ENCODE data around the gene CLCN6.

DNA sequence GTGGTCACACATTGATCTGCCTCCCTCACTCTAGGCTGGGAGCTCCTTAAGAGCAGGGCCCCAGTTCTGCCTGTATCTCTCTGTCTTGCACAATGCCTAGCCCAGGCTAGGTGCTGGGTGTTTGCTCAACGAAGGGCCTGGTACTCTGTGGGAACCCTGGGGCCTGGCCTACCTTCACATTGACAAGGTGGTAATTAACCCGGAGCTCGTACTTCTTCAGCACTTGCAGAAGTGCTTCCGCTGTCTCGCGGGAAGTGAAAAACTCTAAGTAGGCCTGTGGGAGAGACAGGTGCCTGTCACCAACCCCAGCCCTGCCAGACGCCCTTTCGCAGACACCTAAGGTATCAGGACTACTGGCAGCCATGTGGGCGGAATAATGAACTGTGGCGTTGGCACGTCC is 13.9 kb upstream of the CLCN6 start:
- TF ChIP-seq, protein P1, sequence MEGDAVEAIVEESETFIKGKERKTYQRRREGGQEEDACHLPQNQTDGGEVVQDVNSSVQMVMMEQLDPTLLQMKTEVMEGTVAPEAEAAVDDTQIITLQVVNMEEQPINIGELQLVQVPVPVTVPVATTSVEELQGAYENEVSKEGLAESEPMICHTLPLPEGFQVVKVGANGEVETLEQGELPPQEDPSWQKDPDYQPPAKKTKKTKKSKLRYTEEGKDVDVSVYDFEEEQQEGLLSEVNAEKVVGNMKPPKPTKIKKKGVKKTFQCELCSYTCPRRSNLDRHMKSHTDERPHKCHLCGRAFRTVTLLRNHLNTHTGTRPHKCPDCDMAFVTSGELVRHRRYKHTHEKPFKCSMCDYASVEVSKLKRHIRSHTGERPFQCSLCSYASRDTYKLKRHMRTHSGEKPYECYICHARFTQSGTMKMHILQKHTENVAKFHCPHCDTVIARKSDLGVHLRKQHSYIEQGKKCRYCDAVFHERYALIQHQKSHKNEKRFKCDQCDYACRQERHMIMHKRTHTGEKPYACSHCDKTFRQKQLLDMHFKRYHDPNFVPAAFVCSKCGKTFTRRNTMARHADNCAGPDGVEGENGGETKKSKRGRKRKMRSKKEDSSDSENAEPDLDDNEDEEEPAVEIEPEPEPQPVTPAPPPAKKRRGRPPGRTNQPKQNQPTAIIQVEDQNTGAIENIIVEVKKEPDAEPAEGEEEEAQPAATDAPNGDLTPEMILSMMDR (IDR thresholded peaks at IDR 0.05) = no peak
- TF ChIP-seq POLR2AphosphoS5 (IDR thresholded peaks at IDR 0.05) = no peak
- no peak for TF ChIP-seq EP300 (IDR thresholded peaks at IDR 0.05)
